ENCODE data around the gene EPS8L1.
A peak's percentile ranks its signal among the peaks of the same experiment; 100 is the strongest.

EPS8L1 gene

DNA sequence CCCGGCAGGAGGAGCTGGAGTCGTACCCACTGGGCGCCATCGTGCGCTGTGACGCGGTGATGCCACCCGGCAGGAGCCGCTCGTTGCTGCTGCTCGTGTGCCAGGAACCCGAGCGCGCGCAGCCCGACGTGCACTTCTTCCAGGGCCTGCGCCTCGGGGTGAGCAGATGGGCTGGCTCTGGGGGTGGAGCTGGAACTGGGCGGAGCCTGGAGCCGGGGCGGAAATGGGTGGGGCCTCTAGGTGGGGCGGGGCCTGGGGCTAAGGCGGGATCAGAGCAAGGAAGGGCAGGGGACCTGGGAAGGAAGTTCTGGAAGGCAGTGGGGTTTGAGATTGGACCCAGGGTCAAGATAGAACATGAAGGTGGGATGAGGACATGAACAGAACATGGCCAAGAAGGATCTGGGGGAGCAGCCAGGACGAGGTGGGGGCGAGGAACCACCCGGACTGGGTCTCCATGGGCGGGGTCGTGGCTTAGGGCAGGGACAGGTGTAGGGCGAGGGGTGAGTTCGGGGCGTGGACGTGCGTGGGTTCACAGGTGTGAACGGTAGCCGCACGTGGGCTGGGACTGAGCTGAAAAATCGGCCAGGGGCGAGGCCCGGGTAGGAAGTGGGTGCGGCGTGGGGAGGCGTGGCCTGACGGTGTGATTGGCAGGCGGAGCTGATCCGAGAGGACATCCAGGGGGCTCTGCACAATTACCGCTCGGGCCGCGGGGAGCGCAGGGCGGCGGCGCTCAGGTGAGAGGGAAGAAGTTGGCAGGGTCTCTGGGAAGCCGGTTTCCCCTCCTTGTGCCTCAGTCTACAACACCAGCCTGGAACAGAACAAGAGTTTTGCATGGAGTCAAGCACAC, 4.7 kb downstream of the EPS8L1 start:
- peak; percentile 64 for DNase-seq (ENCODE audit: low read depth)

DNA sequence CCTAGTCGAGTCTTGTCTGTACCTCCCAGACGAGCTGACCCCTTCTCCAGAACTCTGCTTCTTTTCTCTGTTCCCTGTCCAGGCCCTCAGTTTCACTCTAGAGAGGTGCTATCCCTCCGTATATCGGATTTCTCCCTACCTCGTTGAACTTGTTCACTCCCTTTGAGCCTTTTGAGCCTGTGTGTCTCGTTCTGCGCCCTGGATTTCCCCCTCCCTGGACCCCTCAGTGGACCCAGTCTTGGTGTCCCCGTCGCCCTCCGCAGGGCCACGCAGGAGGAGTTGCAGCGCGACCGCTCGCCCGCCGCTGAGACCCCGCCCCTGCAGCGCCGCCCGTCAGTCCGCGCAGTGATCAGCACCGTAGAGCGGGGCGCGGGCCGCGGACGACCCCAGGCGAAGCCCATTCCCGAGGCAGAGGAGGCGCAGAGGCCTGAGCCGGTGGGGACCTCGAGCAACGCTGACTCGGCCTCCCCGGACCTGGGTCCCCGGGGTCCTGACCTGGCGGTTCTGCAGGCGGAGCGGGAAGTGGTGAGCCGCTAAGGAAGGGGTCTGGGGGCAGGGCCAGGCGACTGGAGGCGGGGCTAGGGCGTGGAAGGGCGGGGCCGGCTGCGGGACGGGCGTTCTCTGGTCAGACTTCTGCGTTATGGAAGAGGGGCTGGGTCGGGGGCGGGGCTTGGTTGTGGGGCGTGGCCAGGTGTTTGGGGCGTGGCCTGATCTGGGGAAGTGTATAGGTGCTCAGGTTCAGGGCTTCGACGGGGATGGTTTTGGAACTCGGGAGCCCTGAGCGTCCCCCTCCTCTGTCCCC, 5.5 kb downstream of the EPS8L1 start:
- DNase-seq (ENCODE audit: low read depth) = peak; percentile 49

DNA sequence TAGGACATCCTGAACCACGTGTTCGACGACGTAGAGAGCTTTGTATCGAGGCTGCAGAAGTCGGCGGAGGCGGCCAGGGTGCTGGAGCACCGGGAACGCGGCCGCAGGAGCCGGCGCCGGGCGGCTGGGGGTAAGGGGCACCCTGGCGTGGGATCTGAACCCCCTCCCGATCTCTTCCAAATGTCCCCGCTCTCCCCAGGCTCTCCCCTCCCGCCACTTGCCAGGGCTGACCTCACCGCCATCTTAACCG, 6.0 kb downstream of the EPS8L1 start:
- no peak for DNase-seq (ENCODE audit: low read depth)

DNA sequence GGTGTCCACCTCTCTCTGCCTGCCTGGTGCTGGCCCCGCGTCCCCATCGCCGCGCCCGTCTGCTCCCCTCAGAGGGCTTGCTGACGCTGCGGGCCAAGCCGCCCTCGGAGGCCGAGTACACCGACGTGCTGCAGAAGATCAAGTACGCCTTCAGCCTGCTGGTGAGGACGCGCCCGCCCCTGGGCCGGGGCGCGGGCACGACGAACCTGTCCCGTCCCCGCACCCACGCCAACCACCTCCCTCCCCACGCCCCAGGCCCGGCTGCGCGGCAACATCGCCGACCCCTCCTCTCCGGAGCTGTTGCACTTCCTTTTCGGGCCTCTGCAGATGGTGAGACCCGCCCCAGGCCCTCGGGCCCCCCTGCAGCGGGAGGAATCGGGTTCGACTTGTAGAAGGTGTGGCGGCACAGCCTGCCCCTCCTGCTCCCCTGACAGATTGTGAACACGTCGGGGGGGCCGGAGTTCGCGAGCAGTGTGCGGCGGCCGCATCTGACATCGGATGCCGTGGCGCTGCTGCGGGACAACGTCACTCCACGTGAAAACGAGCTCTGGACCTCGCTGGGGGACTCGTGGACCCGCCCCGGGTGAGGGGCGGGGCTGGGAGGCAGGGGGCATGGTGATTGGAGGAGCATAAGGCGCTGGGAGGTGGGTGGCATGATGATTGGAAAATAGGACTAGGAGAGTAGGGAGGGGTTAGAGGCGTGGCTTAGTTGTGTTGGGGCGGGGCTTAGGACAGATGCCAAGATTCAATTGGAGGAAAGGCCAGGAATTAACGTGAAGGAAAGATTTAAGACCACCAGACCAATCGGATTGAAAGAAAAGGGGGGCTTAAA, 6.6 kb downstream of the EPS8L1 start:
- DNase-seq (ENCODE audit: low read depth) = peak; percentile 43

DNA sequence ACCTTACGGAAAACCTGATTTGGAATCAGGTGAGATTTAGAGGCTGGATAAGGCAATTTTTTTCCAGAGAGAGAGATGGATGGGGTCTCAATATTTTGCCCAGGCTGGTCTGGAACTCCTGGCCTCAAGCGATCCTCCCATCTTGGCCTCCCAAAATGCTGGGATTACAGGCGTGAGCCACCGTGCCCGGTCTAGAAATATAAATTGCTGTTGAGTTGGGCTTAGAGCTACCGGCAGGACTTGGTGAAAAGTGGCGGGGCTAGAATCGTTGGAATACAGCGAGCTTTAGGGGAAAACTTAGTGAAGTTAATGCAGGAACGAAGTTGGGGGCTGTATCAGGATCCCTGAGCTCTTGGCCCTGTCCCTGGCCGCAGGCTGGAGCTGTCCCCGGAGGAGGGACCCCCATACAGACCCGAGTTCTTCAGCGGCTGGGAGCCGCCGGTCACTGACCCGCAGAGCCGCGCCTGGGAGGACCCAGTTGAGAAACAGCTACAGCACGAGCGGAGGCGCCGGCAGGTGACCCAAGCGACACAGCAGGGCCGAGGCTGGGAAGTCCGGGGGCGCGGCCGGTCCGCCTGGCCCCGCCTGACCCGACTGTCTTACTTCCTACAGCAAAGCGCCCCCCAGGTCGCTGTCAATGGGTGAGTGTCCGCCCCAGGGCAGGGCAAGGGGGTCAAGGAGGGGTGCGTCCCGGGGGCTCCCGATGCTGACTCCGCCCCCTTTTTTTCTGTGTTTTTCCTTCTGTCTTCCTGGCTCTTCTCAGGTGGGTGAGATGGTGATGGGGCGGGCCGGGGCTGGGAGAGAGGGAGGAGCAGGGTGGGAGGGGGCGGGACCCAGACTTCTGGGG, 7.6 kb downstream of the EPS8L1 start:
- DNase-seq (ENCODE audit: low read depth) = no peak

DNA sequence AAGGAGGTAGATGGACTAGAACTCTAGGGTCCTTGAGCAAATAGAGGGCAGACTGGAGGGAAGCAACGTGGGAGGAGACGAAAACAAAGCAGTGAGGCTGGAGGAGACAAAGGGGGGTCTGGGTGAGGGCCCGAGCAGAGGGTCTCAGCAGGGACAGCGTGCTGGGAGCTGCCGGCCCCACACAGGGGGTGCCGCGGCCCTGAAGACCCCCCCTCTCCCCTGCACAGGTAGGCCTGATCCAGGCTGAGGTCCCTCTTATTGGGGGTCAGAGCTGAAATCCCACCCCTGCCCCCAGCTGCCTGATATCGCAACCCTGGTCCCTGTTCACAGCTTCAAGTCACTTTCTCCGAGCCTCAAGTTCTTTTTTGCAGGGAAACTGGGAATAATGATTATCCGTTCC, 8.7 kb downstream of the EPS8L1 start:
- DNase-seq (ENCODE audit: low read depth) = no peak

DNA sequence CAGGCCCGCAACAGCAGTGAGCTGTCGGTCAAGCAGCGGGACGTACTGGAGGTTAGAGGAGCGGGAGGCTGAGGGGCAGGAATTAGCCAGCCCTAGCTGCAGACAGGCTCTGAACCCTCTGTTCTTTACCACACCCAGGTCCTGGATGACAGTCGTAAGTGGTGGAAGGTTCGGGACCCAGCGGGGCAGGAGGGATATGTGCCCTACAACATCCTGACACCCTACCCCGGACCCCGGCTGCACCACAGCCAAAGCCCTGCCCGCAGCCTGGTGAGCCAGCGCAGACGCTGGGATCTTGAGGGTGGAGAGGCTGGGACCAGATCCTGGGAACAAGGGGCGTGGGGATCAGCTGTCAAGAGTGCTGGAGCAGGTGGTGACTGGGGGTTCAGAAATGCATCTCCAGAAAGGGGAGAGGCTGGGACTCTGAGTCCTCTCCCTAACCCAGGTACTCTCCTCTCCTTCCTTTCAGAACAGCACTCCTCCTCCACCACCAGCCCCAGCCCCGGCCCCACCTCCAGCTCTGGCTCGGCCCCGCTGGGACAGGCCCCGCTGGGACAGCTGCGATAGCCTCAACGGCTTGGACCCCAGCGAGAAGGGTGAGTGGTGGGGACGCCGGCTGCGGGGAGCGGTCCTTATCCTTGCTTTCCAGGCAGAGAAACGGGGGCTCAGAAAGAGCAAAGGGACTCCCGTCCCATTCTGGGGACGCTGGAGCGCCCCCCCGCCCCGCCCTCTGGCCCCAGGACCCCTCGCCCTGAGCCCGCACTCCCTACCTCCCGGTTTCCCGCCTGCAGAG, 10.4 kb downstream of the EPS8L1 start:
- no peak for DNase-seq (ENCODE audit: low read depth)

DNA sequence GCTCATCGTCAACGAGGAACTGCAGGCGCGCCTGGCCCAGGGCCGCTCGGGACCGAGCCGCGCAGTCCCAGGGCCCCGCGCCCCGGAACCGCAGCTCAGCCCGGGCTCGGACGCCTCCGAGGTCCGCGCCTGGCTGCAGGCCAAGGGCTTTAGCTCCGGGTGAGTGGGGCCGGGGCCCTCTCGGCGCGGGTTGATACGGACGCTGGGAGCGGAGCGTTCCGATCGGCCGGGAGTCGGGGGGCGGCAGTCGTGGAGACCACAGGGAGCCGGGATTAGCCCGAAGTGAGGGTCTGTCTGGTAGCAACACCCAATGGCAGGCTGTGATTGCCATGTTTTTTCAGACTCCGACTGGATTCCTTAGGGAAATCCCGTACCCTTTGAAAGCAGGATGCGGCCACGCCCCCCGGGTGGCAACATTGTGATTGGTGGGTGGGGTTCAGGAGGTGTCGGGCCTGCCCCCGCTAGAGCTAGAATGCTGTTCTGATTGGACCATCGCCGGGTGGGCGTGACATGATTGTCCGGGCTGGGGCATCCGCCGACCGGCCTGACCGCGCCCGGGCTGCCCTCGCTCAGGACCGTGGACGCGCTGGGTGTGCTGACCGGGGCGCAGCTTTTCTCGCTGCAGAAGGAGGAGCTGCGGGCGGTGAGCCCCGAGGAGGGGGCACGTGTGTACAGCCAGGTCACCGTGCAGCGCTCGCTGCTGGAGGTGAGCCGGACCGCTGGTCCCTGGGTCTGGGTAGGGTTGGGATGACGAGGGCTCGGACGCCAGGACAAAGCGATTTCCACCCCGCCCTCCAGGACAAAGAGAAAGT, 11.3 kb downstream of the EPS8L1 start:
- DNase-seq (ENCODE audit: low read depth) = peak; percentile 96

DNA sequence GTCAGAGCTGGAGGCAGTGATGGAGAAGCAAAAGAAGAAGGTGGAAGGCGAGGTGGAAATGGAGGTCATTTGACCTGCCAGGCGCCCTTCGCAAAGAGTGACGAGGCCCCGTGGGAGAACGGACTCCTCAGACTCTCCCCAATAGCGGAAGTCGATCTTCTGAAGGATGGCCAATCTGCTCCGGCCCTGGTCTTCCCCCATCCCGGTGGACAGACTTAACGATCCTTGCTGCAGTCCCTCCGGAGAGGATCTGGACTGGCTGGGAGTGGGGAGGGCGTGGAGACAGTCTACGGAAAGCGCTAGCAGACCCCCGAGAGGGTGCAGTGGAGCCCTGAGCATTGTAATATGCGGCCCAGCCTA, 11.9 kb downstream of the EPS8L1 start:
- DNase-seq (ENCODE audit: low read depth) = peak; percentile 50

DNA sequence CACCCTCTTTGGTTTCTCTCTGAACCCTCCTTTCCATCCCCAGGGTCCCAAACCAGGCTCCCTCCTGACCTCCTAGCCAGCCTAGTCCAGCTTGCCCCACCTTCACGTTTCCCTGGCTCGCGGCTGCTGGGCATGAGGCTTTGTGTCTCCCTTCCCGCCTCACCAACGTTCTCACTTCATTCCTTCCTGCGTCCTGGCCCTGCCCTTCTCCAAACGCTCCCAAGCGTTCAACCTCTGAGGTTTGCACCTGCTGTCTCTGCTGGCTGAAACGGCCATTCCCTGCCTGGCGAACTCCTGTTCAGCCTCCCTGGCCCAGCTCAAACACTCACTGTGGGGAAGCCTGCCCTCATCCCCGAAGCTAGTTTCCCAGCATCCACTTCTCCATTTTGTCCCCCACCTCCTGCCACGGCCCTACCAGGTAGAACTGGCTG, 12.4 kb downstream of the EPS8L1 start:
- DNase-seq (ENCODE audit: low read depth) = no peak

DNA sequence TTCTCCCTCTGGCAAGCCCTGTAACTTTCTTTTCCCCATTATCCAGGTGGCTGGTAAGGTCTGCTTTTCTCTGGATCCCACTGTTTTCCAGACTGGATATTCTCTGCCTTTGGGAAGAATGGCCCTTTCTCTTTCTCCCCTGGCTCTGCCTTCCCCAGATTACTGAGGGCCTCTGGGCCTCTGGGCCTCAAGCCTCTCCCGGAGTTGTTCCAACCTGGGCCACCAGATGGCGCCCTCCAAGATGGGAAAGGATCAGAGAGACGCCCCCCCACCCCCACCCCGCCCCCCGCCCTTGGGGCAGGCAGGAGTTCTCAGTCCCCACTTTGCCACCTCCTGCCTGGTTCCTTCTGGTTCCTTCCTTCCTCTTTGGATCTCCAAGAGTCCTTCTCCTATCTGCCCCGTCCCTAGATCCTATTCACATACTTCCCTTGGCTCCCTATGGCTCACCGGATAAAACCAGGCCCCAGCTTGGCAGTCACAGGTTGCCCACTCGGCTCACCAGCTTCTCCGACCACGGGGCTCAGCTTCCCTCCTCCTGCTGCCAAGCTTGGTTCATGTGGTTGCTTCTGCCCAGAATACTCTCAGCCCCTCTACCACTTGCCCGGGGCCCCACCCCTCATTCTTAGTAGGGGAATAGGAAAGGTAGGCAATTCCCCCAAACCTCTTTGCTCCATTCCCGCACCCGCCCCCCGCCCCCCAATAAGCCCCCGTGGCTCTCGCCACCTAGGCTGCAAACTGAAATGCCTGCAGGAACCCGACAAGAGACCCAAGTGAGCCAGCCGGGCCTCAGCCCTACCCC, 13.1 kb downstream of the EPS8L1 start:
- DNase-seq (ENCODE audit: low read depth) = peak; percentile 82

DNA sequence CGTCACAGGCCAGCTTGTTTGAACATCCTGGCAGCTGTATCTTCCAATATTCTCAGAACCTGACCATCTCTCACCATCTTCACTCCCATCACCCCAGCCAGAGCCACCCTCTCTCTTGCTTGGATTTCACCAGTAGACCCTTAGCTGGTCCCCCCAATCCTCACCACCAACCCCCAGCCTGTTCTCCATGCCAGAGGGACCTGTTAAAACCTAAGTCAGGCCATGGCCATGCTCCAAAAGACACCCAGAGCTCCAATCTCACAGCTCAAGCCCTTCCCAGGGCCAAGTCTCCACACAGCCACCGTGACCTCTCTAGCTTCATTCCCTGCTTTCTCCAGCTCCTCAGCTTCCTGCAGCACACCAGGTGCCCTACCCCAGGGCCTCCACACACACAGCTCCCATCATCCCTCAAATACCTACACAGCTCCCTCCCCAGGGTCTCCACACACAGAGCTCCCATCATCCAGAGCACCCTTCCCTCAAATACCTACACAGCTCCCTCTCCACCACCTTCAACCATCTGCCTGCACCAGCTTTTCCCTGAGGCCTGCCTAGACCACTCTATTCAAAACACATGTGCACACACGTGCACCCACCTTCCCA, 13.8 kb downstream of the EPS8L1 start:
- no peak for DNase-seq (ENCODE audit: low read depth)

DNA sequence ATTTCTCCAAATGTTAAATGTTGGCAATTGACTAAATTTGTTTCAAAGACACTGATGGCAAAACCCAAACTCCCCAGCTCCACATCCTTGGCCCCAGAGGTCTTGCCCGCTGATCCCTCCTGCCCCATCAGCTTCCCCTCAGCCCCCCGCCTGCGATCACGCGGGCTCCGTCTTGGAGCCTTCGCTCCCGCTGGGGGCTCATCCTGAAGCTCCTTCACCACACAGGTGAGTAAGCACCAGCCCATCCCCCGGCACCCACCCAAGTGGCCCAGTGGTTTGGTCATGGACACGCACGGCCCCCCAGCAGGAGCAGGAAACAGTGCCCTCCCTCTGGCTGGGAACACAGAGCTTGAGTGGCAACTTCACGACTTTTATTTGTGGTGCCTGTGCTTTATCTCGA, 14.9 kb downstream of the EPS8L1 start:
- no peak for DNase-seq (ENCODE audit: low read depth)

DNA sequence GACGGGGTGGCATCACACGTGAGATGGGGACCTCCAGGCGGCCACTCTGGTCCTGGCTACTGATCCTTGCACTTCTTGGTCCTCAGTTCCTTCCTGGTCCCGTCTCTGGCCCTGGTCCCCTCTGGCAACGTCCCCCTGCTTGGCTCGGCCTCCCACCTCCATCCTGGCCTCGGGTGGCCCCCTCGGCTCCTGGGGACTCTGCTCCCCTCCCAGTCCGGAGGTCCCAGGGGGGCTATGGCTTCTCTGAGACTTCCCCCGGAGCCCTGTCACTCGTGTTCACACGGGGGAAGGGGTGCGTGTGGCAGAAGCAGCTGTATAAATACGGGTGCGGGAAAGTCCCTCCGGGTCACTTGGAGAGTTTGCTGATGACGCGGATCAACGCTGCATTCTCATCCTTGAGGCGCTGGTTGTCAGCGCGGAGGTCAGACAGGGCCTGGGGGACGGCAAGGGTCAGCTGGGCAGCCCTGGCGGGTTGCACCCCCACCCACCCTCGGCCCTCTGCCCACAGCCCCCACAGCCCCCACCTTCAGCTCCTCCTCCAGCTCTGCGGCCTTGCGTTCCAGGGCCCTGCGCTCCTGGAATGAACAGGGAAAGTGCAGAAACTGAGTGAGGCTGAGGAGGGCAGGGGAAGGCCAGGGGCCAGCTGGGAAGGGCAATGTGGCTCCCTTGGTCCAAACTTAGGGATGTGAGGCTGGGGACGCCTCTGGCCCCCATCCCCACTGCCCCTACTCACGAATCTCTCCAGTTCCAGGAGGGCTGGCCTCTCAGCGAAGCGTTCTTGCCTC, 15.6 kb downstream of the EPS8L1 start:
- DNase-seq (ENCODE audit: low read depth) = no peak

DNA sequence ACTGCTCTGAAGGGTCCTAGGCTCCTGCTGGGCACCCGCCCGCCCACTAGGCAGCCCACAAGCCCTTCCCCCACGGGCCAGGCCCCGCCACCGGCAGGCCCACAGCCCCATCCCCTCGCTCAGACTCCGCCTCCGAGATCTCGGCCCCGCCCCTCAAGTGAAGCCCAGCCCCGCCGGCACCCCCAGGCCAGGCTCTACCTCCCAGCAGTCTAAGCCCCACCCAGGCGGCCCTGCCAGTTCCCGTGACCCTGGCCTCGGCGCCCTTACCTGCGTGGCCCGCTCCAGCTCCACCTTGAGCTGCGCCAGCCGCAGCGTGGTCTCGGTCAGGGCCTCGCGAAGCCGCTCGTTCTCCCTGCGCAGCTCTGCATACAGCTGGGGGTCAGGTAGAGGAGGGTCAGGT, 16.3 kb downstream of the EPS8L1 start:
- DNase-seq (ENCODE audit: low read depth) = no peak

DNA sequence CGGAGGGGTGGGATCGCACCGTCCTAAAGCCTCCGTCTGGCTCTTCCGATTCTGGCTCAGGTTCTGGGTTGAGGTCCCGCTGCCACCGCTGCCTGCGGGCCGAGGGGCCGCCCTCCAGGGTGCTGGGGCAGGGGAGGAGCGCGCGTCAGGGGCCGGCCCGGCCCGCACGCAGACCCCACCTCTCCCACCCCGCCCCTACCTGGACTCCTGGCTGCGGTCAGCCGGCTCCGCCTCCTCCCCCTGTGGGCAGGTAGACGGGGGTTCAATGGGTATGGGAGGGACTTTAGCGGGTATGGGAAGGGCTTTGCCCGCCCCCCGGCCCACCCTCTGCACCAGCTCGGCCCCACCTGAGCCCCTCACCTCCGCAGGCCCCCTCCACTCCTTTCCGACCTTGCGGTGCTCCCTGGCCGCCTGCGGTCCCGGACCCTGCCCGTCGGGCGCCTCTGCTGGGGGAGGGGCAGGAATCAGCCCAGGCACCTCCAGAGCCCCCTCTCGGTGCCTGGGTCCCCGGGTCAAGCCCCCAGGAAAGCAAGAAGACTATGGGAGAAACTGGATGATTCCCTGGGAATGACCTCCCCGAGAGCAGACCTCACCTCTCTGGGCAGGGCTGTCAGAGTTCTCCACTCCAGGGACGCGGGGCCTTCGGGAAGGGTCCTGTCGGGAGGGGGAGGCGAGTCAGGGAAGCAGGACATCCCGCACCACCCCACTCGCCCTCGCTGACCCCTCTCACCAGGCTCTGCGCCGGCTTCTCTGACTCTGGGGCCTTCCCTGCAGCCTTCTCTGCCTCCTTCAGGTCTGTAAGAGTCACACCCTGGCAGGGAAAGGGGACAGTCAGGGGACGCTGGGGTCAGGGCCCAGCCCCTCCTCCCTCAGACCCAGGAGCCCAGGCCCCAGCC, 17.0 kb downstream of the EPS8L1 start:
- DNase-seq (ENCODE audit: low read depth) = no peak

All from ELR (cell line).